ENCODE measurements around the gene TDRD9. TPM values are rescaled to one million over a fixed set of nuclear protein-coding genes. Genes with fewer than 3 reads are reported as not detected.
A peak's percentile ranks its signal among the peaks of the same experiment; 100 is the strongest.

The TDRD9 gene
- total and polyA plus RNA-seq, 9 donors: 0.12 to 0.80 (median 0.40) TPM

DNA sequence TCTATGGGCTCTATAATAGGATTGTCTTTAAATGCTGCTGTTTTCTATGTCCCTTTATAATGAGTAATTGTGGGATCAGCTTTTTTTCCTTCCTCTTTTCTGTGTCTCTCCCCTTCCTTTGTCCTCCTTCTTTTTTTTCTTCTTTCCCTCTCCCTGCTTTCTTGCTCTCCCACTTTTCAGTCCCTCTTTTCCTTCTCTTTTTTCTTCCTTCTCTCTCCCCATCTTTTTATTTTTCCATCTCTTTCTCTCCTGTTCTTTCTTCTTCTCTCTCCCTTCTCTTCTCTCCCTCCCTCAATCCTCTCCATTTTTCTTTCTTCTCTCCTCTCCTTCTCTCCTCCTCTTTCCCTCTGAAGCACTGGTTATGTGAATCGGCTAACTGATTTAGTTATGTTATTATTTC, 76.6 kb downstream of the TDRD9 start:
- no CpG with 5 or more reads among the region's 1 CpG for WGBS (ENCODE audit: insufficient coverage)
- Histone ChIP-seq H3K9me3 (replicated peaks; ENCODE audit: control insufficient read depth, low read depth, low read length) (no peaks in the 10 kb centered on the region), H3K36me3 (ENCODE audit: control insufficient read depth, insufficient read depth, low read length) (no peaks in the 10 kb centered on the region), H3K27me3 (ENCODE audit: control insufficient read depth, insufficient read depth, low read length) (no peaks in the 10 kb centered on the region), H3K4me3 (ENCODE audit: low read length) (no peak overlapping the region), H3K4me1 (ENCODE audit: control insufficient read depth, insufficient read depth, low read length) (no peaks in the 10 kb centered on the region), H3K27ac (ENCODE audit: low read length) (no peak overlapping the region)
- no peak for DNase-seq

DNA sequence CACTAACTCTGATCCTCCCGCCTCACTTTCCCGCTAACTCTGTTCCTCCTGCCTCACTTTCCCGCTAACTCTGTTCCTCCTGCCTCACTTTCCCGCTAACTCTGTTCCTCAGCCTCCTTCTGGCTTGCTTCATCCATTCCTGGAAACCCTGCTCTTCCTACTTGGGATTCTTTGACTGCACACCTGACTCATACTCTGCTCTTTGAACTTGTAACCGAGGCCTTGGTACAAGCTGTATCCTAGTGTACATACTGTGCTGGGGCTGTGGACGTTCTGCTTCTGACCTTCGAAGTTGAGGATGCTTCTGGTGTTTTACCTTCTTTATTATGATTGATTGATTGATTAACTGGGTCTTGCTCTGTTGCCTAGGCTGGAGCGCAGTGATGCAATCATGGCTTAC, 77.2 kb downstream of the TDRD9 start:
- WGBS (ENCODE audit: insufficient coverage): 84% methylated on average over 7 of the region's 8 CpGs
- Histone ChIP-seq H3K4me1 (ENCODE audit: control insufficient read depth, insufficient read depth, low read length) (no peaks in the 10 kb centered on the region), H3K36me3 (ENCODE audit: control insufficient read depth, insufficient read depth, low read length) (no peaks in the 10 kb centered on the region), H3K4me3 (ENCODE audit: low read length) (no peak overlapping the region), H3K27me3 (ENCODE audit: control insufficient read depth, insufficient read depth, low read length) (no peaks in the 10 kb centered on the region), H3K27ac (ENCODE audit: low read length) (no peak overlapping the region), H3K9me3 (replicated peaks; ENCODE audit: control insufficient read depth, low read depth, low read length) (no peaks in the 10 kb centered on the region)
- DNase-seq: no peak

DNA sequence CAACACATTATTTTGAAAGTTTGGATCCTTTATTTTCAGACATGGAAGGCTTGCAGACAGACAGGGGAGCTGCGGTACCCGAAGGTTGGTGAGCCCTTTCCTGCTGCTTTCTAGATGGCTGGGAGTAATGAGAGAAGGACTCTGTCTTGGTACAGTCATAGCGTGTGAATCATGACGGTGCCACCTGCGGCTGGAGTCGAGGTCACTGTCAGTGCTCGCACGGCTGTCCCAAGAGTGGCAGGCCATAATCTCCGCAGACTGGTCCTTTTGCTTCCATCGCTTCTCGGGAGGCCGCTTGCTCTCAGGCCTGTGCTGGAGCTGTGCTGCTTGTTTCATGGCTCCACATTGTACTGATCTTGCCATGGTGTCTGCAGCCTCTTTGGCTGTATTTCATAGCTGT, 78.9 kb downstream of the TDRD9 start:
- 89% methylated on average over 9 of the region's 12 CpGs for WGBS (ENCODE audit: insufficient coverage)
- no peak for DNase-seq
- H3K27me3 ChIP-seq (ENCODE audit: control insufficient read depth, insufficient read depth, low read length): no peaks in the 10 kb centered on the region

DNA sequence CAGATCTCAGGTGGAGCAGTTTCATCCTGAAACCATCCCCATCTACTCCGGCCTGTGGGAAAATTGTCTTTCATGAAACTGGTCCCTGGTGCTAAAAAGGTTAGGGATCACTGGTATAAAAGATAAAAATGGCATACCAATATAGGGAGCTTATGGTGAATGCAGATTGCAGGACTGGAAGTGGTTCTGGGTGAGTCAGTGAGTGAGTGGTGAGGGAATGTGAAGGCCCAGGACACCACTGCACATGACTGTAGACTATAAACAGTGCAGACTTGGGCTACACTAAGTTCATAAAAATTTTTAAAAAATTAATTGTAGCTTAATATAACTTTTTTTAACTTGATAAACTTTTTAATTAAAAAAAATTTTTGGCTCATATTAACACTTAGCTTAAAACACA, 81.0 kb downstream of the TDRD9 start:
- WGBS (ENCODE audit: insufficient coverage): no CpG with 5 or more reads among the region's 1 CpG
- no peak for DNase-seq
- Histone ChIP-seq H3K4me3 (ENCODE audit: low read length) (no peak overlapping the region), H3K27ac (ENCODE audit: low read length) (no peak overlapping the region), H3K36me3 (ENCODE audit: control insufficient read depth, insufficient read depth, low read length) (no peaks in the 10 kb centered on the region), H3K4me1 (ENCODE audit: control insufficient read depth, insufficient read depth, low read length) (no peaks in the 10 kb centered on the region), H3K9me3 (replicated peaks; ENCODE audit: control insufficient read depth, low read depth, low read length) (no peaks in the 10 kb centered on the region), H3K27me3 (ENCODE audit: control insufficient read depth, insufficient read depth, low read length) (no peaks in the 10 kb centered on the region)

More for the DNA sequence above, 78.9 kb downstream of the TDRD9 start:
- H3K9me3 ChIP-seq (replicated peaks; ENCODE audit: control insufficient read depth, low read depth, low read length): no peaks in the 10 kb centered on the region
- no peak overlapping the region for H3K4me3 ChIP-seq (ENCODE audit: low read length)
- no peak overlapping the region for H3K27ac ChIP-seq (ENCODE audit: low read length)
- no peaks in the 10 kb centered on the region for H3K36me3 ChIP-seq (ENCODE audit: control insufficient read depth, insufficient read depth, low read length)
- no peaks in the 10 kb centered on the region for H3K4me1 ChIP-seq (ENCODE audit: control insufficient read depth, insufficient read depth, low read length)

DNA sequence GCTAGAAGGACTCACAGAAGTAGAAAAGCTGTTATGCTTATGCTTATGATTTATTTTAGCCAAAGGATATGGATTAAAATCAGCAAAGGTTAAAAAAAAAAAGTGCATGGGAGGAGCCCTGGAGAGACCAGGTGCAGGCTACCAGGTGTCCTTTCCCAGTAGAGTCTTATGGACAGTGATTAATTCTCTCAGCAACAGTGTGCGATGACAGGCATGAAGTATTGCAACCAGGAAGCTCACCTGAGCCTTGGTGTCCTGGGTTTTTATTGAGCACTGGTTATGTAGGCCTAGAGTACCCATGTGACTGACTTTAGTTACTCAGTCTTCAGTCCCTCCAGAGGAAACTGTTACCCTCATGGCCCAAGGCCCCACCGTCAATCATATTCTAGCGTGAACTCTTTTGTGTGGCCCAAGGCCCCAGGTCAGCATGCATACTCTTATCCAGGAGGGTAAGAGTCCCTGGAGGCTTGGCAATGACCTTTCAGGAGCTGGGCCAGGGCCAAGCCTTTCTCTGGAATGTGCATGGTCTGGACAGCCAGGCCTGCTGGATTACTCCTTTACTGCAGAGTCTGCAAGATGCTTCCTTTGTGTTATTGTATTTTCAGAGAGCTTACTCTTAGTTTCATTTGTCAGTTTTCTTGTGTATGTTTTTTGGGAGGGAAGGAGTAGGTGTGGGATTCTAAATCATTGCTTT, 83.7 kb downstream of the TDRD9 start:
- Histone ChIP-seq H3K27me3 (ENCODE audit: control insufficient read depth, insufficient read depth, low read length) (peaks cover 2% of the 10 kb centered on the region), H3K4me3 (ENCODE audit: low read length) (no peak overlapping the region), H3K4me1 (ENCODE audit: control insufficient read depth, insufficient read depth, low read length) (no peaks in the 10 kb centered on the region), H3K36me3 (ENCODE audit: control insufficient read depth, insufficient read depth, low read length) (no peaks in the 10 kb centered on the region), H3K9me3 (replicated peaks; ENCODE audit: control insufficient read depth, low read depth, low read length) (no peaks in the 10 kb centered on the region), H3K27ac (ENCODE audit: low read length) (no peak overlapping the region)
- 80% methylated on average over 2 of the region's 3 CpGs for WGBS (ENCODE audit: insufficient coverage)
- no peak for DNase-seq

DNA sequence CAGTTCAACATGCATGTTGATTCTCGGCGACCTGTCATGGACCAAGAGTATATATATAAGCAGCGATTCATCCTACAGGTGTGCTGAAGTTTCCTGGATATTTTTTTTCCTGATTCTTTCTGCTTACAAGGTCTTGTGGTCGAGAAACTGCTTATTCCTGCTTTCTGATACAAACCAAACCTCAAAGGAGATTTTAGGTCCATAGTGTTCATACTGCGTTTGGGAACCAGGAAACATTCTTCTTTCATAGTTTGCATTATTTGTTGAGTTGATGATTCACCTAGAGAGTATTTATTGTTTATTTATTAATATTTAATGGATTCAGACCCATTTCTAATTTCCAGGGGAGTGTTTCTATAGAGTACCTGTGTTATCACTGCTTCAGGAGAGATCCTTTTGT, 86.5 kb downstream of the TDRD9 start:
- no peak overlapping the region for H3K4me3 ChIP-seq (ENCODE audit: low read length)
- WGBS (ENCODE audit: insufficient coverage): no CpG with 5 or more reads among the region's 5 CpGs
- peaks cover 4% of the 10 kb centered on the region for H3K27me3 ChIP-seq (ENCODE audit: control insufficient read depth, insufficient read depth, low read length)
- H3K4me1 ChIP-seq (ENCODE audit: control insufficient read depth, insufficient read depth, low read length): no peaks in the 10 kb centered on the region
- H3K9me3 ChIP-seq (replicated peaks; ENCODE audit: control insufficient read depth, low read depth, low read length): no peaks in the 10 kb centered on the region
- no peak for DNase-seq
- H3K27ac ChIP-seq (ENCODE audit: low read length): no peak overlapping the region
- H3K36me3 ChIP-seq (ENCODE audit: control insufficient read depth, insufficient read depth, low read length): no peaks in the 10 kb centered on the region

DNA sequence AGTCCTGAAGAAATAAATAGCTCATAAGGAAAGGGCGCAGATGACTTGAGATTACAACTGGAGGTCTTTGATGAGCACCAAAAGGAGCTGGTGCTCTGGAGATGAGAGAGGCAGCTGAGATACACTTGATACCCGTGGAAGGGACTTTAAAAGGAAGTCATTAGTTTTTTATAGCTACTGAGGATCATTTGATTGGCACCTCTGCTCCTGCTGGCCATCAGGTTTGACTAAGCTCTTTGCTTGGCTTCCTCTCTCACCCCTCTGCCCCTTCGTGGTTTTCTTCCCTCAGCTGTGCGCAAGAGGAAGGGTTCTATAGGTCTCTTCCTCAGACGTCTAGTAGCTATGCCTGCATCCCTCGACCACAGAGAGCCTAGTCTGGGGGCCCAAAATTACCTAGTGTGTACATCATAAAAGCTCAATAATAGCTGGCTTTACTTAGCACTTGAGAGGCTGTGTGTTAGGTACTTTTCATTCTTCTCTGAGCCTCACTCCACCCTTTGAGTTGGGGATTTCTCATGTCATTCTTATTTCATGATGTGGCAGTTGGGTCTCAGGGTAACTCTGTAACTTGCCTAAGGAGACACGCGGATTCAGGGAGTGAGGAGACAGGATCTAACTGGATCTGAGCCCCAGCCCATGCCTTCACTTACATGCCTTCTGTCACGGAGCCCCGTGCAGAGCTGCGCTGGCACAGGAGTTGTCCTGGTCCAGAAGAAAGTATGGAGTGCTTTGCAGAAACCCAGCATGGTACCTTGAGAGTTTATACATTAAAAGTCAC, 88.8 kb downstream of the TDRD9 start:
- H3K9me3 ChIP-seq (replicated peaks; ENCODE audit: control insufficient read depth, low read depth, low read length): no peaks in the 10 kb centered on the region
- no peaks in the 10 kb centered on the region for H3K4me1 ChIP-seq (ENCODE audit: control insufficient read depth, insufficient read depth, low read length)
- no peak overlapping the region for H3K4me3 ChIP-seq (ENCODE audit: low read length)
- H3K27ac ChIP-seq (ENCODE audit: low read length): no peak overlapping the region
- H3K27me3 ChIP-seq (ENCODE audit: control insufficient read depth, insufficient read depth, low read length): peaks cover 4% of the 10 kb centered on the region
- peak; percentile 22 for DNase-seq
- H3K36me3 ChIP-seq (ENCODE audit: control insufficient read depth, insufficient read depth, low read length): no peaks in the 10 kb centered on the region
- no CpG with 5 or more reads among the region's 11 CpGs for WGBS (ENCODE audit: insufficient coverage)

DNA sequence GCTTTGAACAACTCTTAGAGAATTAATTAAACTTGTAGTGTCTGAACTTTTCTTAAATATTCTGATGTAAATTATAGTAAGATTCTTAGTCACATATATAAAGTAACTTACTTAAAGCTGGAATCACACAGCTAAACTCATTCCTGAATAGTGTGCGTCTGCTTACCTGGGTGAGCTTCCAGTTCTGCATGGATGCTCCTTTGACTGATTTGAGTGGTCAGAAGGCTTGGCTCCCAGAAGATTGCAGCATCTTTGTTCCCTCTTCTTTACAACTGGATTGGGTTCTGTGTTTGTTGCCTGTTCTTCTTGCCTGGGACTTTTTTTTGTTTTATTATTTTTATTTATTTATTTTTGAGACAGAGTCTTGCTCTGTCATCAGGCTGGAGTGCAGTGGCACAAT, 90.8 kb downstream of the TDRD9 start:
- Histone ChIP-seq H3K27me3 (ENCODE audit: control insufficient read depth, insufficient read depth, low read length) (peaks cover 4% of the 10 kb centered on the region), H3K9me3 (replicated peaks; ENCODE audit: control insufficient read depth, low read depth, low read length) (no peaks in the 10 kb centered on the region), H3K36me3 (ENCODE audit: control insufficient read depth, insufficient read depth, low read length) (no peaks in the 10 kb centered on the region), H3K27ac (ENCODE audit: low read length) (no peak overlapping the region), H3K4me3 (ENCODE audit: low read length) (no peak overlapping the region), H3K4me1 (ENCODE audit: control insufficient read depth, insufficient read depth, low read length) (no peaks in the 10 kb centered on the region)
- no peak for DNase-seq
- no CpG with 5 or more reads among the region's 1 CpG for WGBS (ENCODE audit: insufficient coverage)

DNA sequence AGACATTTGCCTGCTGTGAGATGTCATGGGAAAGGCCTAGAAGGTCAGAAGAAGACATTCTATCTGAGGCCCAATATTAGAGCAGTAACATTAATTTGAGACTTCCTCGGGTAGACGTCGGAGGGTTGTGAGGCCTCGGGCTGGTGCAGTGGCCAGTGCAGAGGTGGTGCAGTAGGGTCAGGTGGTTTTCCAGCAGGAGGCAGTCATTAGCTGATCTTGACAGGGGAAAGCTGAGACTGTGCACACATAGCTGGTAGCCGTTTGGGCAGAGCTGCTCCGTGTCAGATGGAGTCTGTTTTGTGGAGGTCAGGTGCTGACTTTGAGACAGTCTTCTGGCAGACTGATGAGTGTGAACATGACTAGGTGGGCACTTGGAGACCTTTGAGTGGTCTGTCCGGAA, 91.5 kb downstream of the TDRD9 start:
- WGBS (ENCODE audit: insufficient coverage): 69% methylated on average over 7 of the region's 7 CpGs
- Histone ChIP-seq H3K27ac (ENCODE audit: low read length) (no peak overlapping the region), H3K36me3 (ENCODE audit: control insufficient read depth, insufficient read depth, low read length) (no peaks in the 10 kb centered on the region), H3K4me1 (ENCODE audit: control insufficient read depth, insufficient read depth, low read length) (no peaks in the 10 kb centered on the region), H3K9me3 (replicated peaks; ENCODE audit: control insufficient read depth, low read depth, low read length) (no peaks in the 10 kb centered on the region), H3K4me3 (ENCODE audit: low read length) (no peak overlapping the region), H3K27me3 (ENCODE audit: control insufficient read depth, insufficient read depth, low read length) (peaks cover 4% of the 10 kb centered on the region)
- no peak for DNase-seq

DNA sequence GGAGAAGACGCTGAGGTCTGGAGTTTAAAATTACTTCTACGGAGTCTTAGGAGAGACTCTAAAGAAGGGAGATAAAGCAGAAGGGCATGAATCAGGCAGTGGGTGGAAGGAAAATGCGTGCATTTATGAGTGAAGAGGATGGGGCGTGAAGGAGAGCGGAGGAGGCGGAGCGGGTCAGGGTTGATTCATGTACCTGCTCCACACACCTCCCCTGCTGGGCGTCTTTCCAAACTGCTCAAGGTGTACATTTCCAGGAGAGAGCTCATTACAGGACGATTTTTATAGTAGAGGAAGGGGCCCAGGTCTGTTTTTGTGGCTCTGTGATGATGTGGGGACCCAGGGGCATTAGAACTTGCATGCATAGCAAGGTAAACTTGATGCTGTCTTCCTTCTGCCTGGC, 92.2 kb downstream of the TDRD9 start:
- 68% methylated on average over 5 of the region's 9 CpGs for WGBS (ENCODE audit: insufficient coverage)
- H3K27ac ChIP-seq (ENCODE audit: low read length): no peak overlapping the region
- H3K27me3 ChIP-seq (ENCODE audit: control insufficient read depth, insufficient read depth, low read length): peaks cover 2% of the 10 kb centered on the region
- no peak for DNase-seq
- H3K4me1 ChIP-seq (ENCODE audit: control insufficient read depth, insufficient read depth, low read length): no peaks in the 10 kb centered on the region
- H3K4me3 ChIP-seq (ENCODE audit: low read length): no peak overlapping the region
- no peaks in the 10 kb centered on the region for H3K36me3 ChIP-seq (ENCODE audit: control insufficient read depth, insufficient read depth, low read length)
- H3K9me3 ChIP-seq (replicated peaks; ENCODE audit: control insufficient read depth, low read depth, low read length): no peaks in the 10 kb centered on the region
